HUDEP-2 (cell line): ENCODE data around the gene OR2G3.

Experiments used
- DNase-seq, 76 experiments: peaks; one replicate each; lab custom pipeline; 2025; ENCODE audit not compliant: unreplicated experiment in 76 of 76; lab: John Stamatoyannopoulos, UW

OR2G3 gene

DNA sequence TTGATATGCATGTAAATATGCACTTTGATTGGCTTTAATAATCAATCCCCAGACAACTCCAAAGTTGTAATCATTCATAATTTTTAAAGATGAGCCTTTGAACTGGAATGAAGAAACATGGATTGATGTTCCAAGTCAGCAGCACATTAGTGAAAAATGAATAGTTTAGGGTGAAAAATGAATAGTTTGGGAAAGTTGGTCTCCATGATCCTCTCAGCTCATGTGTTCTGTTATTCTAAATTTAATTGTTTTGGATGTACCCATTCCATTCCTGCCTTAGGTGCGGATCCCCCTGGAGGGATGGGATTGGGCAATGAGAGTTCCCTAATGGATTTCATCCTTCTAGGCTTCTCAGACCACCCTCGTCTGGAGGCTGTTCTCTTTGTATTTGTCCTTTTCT, at the start of gene OR2G3:
Gene OR2G3, plus strand, starts transcription at position 301 of the 400 bp plus-strand sequence. Its CDS starts 0 bp downstream, at position 301.
- DNase-seq = no peak

GRCh38 chr1:247557926-247558674, 47.3 kb upstream of the OR2G3 start:
- peak in 2 of 76 experiments; percentile 9 to 20 for DNase-seq

- no peak for DNase-seq
These were observed 43.7 kb upstream of the OR2G3 start for GRCh38 chr1:247561711-247562110.

- no peak for DNase-seq
These were observed 43.2 kb upstream of the OR2G3 start for GRCh38 chr1:247562198-247562597.

DNA sequence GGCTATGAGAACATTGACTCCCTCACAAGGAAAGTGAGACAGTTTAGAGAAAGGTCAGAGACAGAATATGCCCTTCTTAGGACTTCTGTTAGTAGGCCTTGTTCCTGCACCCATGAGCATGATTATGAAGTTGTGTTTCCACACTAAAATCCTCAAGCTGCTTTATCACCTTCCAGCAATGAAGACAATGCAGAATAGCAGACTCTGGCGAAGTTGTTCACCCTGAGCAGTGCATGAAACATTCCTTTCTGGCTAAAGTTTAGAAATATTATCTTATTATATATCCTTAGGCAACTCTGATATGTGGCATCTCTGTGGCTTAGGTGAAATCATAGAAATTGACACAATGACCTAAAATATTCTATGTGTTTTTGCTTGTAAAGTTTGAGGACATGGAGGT, 31.1 kb upstream of the OR2G3 start:
- no peak for DNase-seq

DNA sequence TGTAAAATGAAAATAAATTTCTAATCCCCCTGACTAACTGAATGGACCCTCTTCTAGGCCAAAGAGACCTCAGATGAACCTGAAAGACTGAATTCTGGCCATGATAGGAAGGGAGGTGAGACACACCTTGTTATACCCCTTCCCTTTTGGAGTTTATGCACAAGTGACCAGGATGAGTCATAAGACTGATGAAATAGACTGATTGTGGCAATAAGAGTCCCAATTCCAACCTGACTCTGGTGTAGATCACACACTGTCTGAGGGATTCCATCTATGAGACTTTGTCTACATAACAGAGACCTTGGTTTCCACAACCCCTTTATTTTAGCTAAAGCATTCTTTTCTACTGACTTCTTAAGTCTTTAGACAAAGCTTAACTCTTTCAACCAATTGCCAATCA, 30.7 kb upstream of the OR2G3 start:
- no peak for DNase-seq

GRCh38 chr1:247576514-247576913, 28.9 kb upstream of the OR2G3 start:
- DNase-seq = peak in 15 of 76 experiments; percentile 5 to 43 (median 18)

DNA sequence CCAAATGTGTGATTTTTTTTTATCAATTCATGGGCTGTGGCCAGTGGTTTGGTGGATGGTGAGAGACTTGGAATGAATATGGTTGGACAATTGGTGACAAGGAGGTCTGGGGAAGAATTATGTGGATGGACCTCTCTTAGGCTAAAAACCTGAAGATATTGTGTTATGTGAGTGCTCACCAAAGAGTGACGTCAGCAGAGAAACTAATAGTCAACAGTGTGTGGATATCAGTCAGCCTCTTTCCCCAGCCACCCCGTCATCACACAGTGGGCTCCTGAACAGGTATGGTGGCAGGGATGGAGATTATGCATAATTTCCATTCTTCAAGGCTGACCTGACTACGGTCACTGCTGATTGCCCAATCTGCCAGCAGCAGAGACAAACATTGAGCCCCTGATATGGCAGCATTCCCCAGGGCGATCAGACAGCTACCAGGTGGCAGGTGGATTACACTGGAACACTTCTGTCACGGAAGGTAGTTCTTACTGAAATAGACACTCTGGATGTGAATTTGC, 26.4 kb upstream of the OR2G3 start:
- no peak for DNase-seq

- DNase-seq = no peak
These were observed 17.3 kb upstream of the OR2G3 start, which contains the start of gene OR2G2 for GRCh38 chr1:247588060-247588459. OR2G2 (plus strand) TSS chr1:247588360; CDS start chr1:247588360, 0 bp downstream.

DNA sequence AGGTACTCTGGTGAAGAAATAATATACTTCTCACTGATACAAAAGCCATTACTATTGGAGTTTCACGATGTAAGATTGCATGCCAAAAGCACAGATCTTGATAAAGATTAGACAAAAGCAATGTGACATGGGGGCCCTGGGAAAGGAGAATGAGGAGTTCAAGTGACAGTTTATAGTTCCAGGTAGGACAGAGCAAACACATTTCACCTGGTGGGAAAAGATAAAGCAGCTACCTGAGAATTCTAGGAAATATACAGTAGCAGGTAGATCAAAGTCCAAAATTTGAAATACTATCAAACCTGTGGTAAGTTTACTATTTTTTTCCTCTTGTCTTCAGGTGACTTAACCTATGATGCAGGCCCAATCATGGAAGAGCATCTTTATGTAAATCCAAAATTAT, 8.0 kb downstream of the OR2G3 start:
- no peak for DNase-seq

- DNase-seq = no peak
These were observed 9.2 kb downstream of the OR2G3 start for GRCh38 chr1:247614625-247615024.

DNA sequence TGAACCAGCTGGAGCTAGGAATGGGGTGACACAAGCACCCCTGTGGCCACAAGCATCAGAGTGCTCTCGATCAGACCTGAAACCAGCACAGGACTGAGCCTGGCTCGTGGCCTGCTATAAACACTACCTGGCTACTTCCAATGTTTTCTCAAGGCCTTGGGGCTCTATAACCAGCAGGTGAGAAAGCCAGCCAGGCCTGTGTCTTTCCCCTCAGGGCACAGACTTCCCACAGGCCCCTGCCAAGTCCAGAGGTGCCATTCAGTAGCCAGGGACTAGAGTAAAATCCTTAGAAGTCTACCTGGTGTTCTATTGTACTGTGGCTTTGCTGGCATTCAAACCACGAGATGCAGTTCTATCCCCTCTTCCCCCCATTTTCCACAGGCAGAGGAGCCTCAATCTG, 22.6 kb downstream of the OR2G3 start:
- DNase-seq = no peak

DNA sequence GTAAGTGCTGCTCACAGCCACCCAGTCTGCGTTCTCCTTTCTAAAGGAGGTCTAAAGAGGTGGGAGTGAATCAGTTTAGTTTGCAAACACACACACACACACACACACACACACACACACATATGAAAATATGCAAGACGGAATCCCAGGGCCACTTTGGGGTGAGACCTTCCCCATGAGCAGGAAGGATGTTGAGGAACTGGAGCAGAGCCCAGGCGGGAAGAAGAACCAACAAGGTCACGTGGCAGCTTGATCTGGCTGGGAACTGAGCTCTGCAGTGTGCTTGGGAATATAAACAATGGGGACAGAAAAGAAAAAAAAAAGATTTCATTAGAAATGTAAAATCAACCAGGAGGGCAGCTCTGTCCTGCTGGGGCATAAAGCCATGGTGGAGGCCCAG, 32.6 kb downstream of the OR2G3 start:
- DNase-seq = no peak

GRCh38 chr1:247638781-247639180, 33.4 kb downstream of the OR2G3 start:
- DNase-seq = no peak

DNA sequence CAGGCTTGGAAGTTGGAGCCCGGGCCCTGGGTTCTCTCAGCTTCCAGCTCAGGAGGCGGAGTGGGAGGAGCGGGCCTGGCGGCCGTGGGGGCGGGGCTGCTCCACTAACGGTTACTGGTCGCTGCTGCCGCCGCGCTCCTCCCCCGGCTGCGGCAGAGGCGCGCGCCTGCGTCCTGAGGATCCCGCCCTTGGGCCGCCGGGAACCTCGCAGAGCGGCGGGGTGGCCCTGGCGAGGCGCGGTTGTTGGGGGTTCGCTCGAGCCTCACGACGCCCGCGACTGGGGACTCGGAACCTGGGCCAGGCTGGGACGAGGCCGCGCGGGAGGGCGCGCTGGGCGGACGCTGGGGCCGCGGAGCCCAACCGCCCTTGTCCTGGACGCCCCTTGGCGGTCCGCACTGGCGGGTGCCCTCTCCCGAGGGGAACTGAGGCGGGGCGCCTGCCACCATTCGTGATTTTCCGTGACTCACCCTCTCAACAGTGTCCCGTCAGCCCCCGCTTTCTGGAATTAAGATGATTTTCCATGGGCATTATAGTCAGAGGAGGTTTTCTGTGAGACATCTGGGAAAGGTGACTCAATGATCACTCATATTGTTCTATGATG, 34.1 kb downstream of the OR2G3 start:
- DNase-seq = no peak

DNA sequence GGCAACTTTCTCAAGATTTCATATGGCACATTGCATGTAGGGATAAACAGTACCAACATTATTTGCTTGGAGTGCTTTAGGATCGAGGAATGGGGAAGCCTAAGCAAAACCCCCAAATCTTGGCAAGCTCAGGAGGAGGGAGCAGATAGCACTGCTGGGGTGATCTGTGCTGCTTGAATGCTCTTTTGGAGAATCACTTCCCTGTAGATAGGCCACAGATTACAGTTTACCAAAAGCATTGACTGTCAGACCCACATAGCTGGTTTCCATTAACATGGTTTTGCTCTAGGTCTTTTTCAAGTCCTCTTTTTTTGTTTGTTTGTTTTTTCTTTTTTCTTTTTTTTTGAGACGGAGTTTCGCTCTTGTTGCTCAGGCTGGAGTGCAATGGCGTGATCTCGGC, 37.4 kb downstream of the OR2G3 start:
- no peak for DNase-seq

DNA sequence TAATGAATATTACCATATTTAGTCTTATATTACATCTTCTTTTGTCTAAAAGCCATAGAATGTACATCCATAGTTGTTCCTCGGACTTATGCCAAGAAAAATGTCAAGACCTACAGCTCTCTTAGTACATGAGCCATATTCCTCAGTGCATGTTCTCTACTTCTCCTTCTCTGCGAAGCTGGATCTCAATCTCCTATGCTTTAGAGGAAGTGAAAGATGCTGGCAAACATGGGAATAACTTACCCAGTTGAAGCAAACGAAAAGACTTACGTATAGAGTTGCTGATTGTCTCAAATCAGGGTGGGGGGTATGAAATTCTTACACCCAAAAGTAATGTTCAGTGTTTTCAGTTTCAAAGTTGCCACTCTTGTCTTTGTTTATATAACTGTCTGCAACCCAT, 41.5 kb downstream of the OR2G3 start:
- no peak for DNase-seq

GRCh38 chr1:247647864-247648263, 42.5 kb downstream of the OR2G3 start:
- peak in 1 of 76 experiments; percentile 15 for DNase-seq

DNA sequence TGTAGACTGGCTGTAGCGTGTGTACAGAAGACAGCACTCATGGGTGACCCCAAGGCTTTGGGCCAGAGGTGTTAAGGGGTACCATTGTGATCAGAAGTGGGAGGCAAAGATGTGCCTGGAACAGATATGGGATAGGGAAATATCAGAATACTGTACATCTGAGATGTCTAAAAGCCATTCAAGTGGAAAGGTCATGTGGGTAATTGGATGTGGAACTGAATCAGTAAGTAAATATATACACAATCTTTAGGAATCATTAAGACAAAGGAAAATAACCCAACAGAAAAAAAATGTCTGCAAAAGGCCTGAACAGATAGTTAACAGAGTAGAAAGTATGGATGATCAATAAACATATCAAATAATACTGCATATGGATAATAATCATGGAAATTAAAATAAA, 47.7 kb downstream of the OR2G3 start:
- no peak for DNase-seq
